GM23338 (cell line): ENCODE measurements around the gene ZBTB45.

Experiments
- CREB1 ChIP-seq: fragments of 250-450 bp; sonication (Bioruptor Pico); IDR thresholded peaks from 2 replicates; pipeline ENCODE4 v1.5.0; 2020; ENCODE audit warnings: low read depth, mild to moderate bottlenecking, moderate library complexity
- EZH2 ChIP-seq: fragments of 200-600 bp; sonication (generic); IDR thresholded peaks from one replicate; pipeline ENCODE4 v1.8.0; 2017; ENCODE audit warnings: antibody characterized with exemption, mild to moderate bottlenecking, low read depth; ENCODE audit not compliant: unreplicated experiment
- JUNB ChIP-seq: IDR thresholded peaks from one replicate; pipeline ENCODE4 v1.6.1; 2016; ENCODE audit warnings: antibody characterized with exemption; ENCODE audit not compliant: unreplicated experiment
- POLR2AphosphoS5 ChIP-seq: IDR thresholded peaks from 2 replicates; pipeline ENCODE4 v1.6.1; 2016; ENCODE audit warnings: antibody characterized with exemption, low read depth
- ZNF114 ChIP-seq: fragments of 250-450 bp; sonication (Bioruptor Pico); IDR thresholded peaks from 2 replicates; pipeline ENCODE4 v1.5.0; 2020; ENCODE audit warnings: mild to moderate bottlenecking, moderate library complexity
- TF ChIP-seq, protein P1 (sequence below), 2 experiments: fragments of 200-600 bp in 1 of 2; sonication (generic) in 1 of 2; conservative IDR thresholded peaks; 2 replicates each; pipeline versions ENCODE4 v1.5.1 to v1.6.1; 2016 to 2017; ENCODE audit warnings: antibody characterized with exemption in 2 of 2, low read depth in 2 of 2, mild to moderate bottlenecking in 2 of 2, moderate library complexity in 1 of 2
- TF ChIP-seq, protein P2 (sequence below): IDR thresholded peaks from one replicate; pipeline ENCODE4 v1.6.1; 2018; ENCODE audit warnings: antibody characterized with exemption; ENCODE audit not compliant: unreplicated experiment

DNA sequence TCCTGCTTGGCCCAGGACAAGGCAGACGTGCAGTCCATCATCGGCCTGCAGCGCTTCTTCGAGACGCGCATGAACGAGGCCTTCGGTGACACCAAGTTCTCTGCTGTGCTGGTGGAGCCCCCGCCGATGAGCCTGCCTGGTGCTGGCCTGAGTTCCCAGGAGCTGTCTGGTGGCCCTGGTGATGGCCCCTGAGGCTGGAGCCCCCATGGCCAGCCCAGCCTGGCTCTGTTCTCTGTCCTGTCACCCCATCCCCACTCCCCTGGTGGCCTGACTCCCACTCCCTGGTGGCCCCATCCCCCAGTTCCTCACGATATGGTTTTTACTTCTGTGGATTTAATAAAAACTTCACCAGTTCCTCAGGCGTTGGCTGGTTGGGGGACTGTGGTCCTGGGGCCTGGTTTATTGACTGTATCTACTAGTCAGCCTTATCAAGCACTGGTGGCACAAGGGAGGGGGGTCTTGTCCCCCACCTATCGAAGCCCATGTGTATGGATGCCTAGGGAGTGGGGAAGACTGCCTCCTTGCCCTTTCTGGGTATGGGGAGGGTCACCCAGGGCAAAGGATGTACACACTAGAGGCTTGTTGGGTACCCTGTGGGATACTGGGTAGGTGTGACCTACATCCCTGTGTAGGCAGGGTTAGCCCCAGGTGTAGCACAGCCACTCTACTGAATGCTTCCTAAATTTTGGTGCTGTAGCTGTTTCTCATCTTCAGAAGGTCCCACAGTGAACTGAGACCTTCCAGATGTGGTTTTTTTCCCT lies 30.9 kb upstream of the ZBTB45 start:
- TF ChIP-seq, protein P1, sequence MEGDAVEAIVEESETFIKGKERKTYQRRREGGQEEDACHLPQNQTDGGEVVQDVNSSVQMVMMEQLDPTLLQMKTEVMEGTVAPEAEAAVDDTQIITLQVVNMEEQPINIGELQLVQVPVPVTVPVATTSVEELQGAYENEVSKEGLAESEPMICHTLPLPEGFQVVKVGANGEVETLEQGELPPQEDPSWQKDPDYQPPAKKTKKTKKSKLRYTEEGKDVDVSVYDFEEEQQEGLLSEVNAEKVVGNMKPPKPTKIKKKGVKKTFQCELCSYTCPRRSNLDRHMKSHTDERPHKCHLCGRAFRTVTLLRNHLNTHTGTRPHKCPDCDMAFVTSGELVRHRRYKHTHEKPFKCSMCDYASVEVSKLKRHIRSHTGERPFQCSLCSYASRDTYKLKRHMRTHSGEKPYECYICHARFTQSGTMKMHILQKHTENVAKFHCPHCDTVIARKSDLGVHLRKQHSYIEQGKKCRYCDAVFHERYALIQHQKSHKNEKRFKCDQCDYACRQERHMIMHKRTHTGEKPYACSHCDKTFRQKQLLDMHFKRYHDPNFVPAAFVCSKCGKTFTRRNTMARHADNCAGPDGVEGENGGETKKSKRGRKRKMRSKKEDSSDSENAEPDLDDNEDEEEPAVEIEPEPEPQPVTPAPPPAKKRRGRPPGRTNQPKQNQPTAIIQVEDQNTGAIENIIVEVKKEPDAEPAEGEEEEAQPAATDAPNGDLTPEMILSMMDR (conservative IDR thresholded peaks at IDR 0.05; ENCODE audit: low read depth in 2 of 2): no peak
- TF ChIP-seq POLR2AphosphoS5 (no peak), EZH2 (no peak), CREB1 (CRISPR knock-in tag) (no peak), JUNB (no peak), ZNF114 (no peak)
- TF ChIP-seq, protein P2, sequence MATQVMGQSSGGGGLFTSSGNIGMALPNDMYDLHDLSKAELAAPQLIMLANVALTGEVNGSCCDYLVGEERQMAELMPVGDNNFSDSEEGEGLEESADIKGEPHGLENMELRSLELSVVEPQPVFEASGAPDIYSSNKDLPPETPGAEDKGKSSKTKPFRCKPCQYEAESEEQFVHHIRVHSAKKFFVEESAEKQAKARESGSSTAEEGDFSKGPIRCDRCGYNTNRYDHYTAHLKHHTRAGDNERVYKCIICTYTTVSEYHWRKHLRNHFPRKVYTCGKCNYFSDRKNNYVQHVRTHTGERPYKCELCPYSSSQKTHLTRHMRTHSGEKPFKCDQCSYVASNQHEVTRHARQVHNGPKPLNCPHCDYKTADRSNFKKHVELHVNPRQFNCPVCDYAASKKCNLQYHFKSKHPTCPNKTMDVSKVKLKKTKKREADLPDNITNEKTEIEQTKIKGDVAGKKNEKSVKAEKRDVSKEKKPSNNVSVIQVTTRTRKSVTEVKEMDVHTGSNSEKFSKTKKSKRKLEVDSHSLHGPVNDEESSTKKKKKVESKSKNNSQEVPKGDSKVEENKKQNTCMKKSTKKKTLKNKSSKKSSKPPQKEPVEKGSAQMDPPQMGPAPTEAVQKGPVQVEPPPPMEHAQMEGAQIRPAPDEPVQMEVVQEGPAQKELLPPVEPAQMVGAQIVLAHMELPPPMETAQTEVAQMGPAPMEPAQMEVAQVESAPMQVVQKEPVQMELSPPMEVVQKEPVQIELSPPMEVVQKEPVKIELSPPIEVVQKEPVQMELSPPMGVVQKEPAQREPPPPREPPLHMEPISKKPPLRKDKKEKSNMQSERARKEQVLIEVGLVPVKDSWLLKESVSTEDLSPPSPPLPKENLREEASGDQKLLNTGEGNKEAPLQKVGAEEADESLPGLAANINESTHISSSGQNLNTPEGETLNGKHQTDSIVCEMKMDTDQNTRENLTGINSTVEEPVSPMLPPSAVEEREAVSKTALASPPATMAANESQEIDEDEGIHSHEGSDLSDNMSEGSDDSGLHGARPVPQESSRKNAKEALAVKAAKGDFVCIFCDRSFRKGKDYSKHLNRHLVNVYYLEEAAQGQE: no peak
